Mesothelial cell of epicardium (in vitro differentiated cells): ENCODE results near the gene SYPL2. TPM values are rescaled to one million over a fixed set of nuclear protein-coding genes. Genes with fewer than 3 reads are reported as not detected.

Experiments used
- DNase-seq, 2 experiments: peaks; one replicate each; pipeline ENCODE4 v3.0.0; 2021; ENCODE audit warnings: low spot score in 2 of 2; ENCODE audit not compliant: unreplicated experiment in 2 of 2
- H3K27ac Mint-ChIP-seq: 2 replicates; pipeline ENCODE4 v1.8.0; 2021; ENCODE audit warnings: mixed read lengths
- H3K27me3 Mint-ChIP-seq: 2 replicates; pipeline ENCODE4 v1.8.0; 2021; ENCODE audit warnings: low read depth, mixed read lengths
- H3K36me3 Mint-ChIP-seq: 2 replicates; pipeline ENCODE4 v1.8.0; 2021; ENCODE audit warnings: mixed read lengths
- H3K4me1 Mint-ChIP-seq: 2 replicates; pipeline ENCODE4 v1.8.0; 2021; ENCODE audit warnings: mixed read lengths
- H3K4me3 Mint-ChIP-seq: 2 replicates; pipeline ENCODE4 v1.8.0; 2021; ENCODE audit warnings: mild to moderate bottlenecking, moderate library complexity, mixed read lengths
- H3K9me3 Mint-ChIP-seq: 2 replicates; pipeline ENCODE4 v1.8.0; 2021; ENCODE audit warnings: mixed read lengths
- CTCF ChIP-seq: fragments of 200-600 bp; sonication (generic); IDR thresholded peaks from one replicate; pipeline ENCODE4 v1.5.0; 2021; ENCODE audit warnings: antibody characterized with exemption; ENCODE audit not compliant: unreplicated experiment
- total RNA-seq: library from RNA; stranded (reverse); gene quantifications from 3 replicates; pipeline ENCODE4 v1.2.1, GENCODE V29; 2021

SYPL2 gene
- total RNA-seq, 1 donor from 2014 or later: 0.11 TPM

- H3K27ac Mint-ChIP-seq: no peak overlapping the region
- no peaks in the 10 kb centered on the region for H3K36me3 Mint-ChIP-seq
- H3K27me3 Mint-ChIP-seq: peaks cover 25% of the 10 kb centered on the region
- no peak for DNase-seq
- H3K4me1 Mint-ChIP-seq: peaks cover 5% of the 10 kb centered on the region
- TF ChIP-seq CTCF: no peak
- no peak overlapping the region for H3K4me3 Mint-ChIP-seq
- no peaks in the 10 kb centered on the region for H3K9me3 Mint-ChIP-seq
These were observed 64.2 kb downstream of the SYPL2 start for GRCh38 chr1:109530457-109531087.

GRCh38 chr1:109531380-109531779, 65.0 kb downstream of the SYPL2 start:
- Mint-ChIP-seq H3K27ac (no peak overlapping the region), H3K4me3 (no peak overlapping the region), H3K36me3 (no peaks in the 10 kb centered on the region), H3K9me3 (no peaks in the 10 kb centered on the region), H3K27me3 (peaks cover 17% of the 10 kb centered on the region), H3K4me1 (peaks cover 5% of the 10 kb centered on the region)
- DNase-seq: no peak
- no peak for TF ChIP-seq CTCF

Other genes starting within 250 kb of the SYPL2 start
- 24.9 to 27.1 TPM (median 25.0 TPM) in 3 replicates for gene CELSR2, start 217.0 kb upstream of the SYPL2 start, total RNA-seq
- gene PSRC1, start 183.4 kb upstream of the SYPL2 start, total RNA-seq: 15.8 to 18.3 TPM (median 17.6 TPM) in 3 replicates
- not detected in 3 replicates for gene MYBPHL, start 159.5 kb upstream of the SYPL2 start, total RNA-seq
- gene SORT1, start 68.6 kb upstream of the SYPL2 start, total RNA-seq: 39.1 to 45.5 TPM (median 40.6 TPM) in 3 replicates
- 67.2 to 70.9 TPM (median 69.7 TPM) in 3 replicates for gene PSMA5, start 40.1 kb upstream of the SYPL2 start, total RNA-seq
- 13.8 to 14.9 TPM (median 13.8 TPM) in 3 replicates for gene ATXN7L2, start 17.4 kb downstream of the SYPL2 start, total RNA-seq
- 9.5 to 11.7 TPM (median 10.6 TPM) in 3 replicates for gene CYB561D1, start 27.5 kb downstream of the SYPL2 start, total RNA-seq
- 5.0 to 5.4 TPM (median 5.1 TPM) in 3 replicates for gene AMIGO1, start 43.2 kb downstream of the SYPL2 start, total RNA-seq
- gene GPR61, start 73.3 kb downstream of the SYPL2 start, total RNA-seq: not detected in 3 replicates
- 7.8 to 8.2 TPM (median 8.2 TPM) in 3 replicates for gene GNAI3, start 82.1 kb downstream of the SYPL2 start, total RNA-seq
- gene GNAT2, start 153.1 kb downstream of the SYPL2 start, total RNA-seq: 0.36 TPM in 1 of 3 replicates, not detected in the others
- 133 to 141 TPM (median 134 TPM) in 3 replicates for gene AMPD2, start 153.3 kb downstream of the SYPL2 start, total RNA-seq
- 23.4 to 24.9 TPM (median 23.7 TPM) in 3 replicates for gene GSTM4, start 189.6 kb downstream of the SYPL2 start, total RNA-seq
- gene GSTM2, start 201.5 kb downstream of the SYPL2 start, total RNA-seq: 169 to 186 TPM (median 177 TPM) in 3 replicates
- 48.8 to 54.2 TPM (median 52.3 TPM) in 3 replicates for gene GSTM1, start 221.3 kb downstream of the SYPL2 start, total RNA-seq
- 0.24 to 0.29 TPM (median 0.25 TPM) in 3 replicates for gene GSTM5, start 245.7 kb downstream of the SYPL2 start, total RNA-seq